ENCODE data around the gene TLK2. TPM values are rescaled to one million over a fixed set of nuclear protein-coding genes. Genes with fewer than 3 reads are reported as not detected.

The TLK2 gene
- total RNA-seq, 2 experiments from 2014 or later: 29.4 to 32.4 TPM

GRCh38 chr17:62653826-62654761 is 175.5 kb downstream of the TLK2 start:
- Mint-ChIP-seq H3K27ac (peak overlapping the region; percentile 74), H3K27me3 (peaks cover 24% of the 10 kb centered on the region), H3K4me1 (peaks cover 19% of the 10 kb centered on the region), H3K36me3 (peaks cover 2% of the 10 kb centered on the region), H3K9me3 (no peaks in the 10 kb centered on the region), H3K4me3 (peak overlapping the region; percentile 15)
- DNase-seq: no peak

- H3K9me3 Mint-ChIP-seq: peaks cover 8% of the 10 kb centered on the region
- peaks cover 19% of the 10 kb centered on the region for H3K4me1 Mint-ChIP-seq
- peaks cover 24% of the 10 kb centered on the region for H3K27me3 Mint-ChIP-seq
Observed at GRCh38 chr17:62655656-62656055, 177.0 kb downstream of the TLK2 start.

DNA sequence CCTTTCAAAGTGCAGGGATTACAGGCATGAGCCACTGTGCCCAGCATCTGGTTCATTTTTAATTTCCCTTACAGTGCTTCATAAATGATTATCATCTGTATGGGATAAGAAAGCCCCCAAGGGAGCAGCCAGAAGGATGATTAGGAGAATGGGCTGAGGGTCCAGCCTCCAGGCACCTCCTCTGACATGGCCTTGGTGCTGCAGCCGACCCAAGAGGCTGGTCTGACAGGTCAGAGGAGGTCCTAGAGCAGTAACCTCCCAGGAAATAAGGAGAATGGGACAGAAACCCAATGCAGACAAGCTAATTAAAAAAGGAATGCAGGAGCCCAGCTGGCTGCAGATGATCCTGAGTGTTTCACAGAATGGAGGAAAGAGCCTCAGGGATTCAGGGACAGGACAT is 177.8 kb downstream of the TLK2 start:
- H3K36me3 Mint-ChIP-seq: peaks cover 8% of the 10 kb centered on the region
- H3K9me3 Mint-ChIP-seq: peaks cover 16% of the 10 kb centered on the region
- H3K27me3 Mint-ChIP-seq: peaks cover 18% of the 10 kb centered on the region
- H3K27ac Mint-ChIP-seq: no peak overlapping the region
- no peak overlapping the region for H3K4me3 Mint-ChIP-seq
- no peak for DNase-seq
- H3K4me1 Mint-ChIP-seq: peaks cover 19% of the 10 kb centered on the region

More at GRCh38 chr17:62655656-62656055, 177.0 kb downstream of the TLK2 start:
- no peak for DNase-seq
- H3K36me3 Mint-ChIP-seq: peaks cover 6% of the 10 kb centered on the region
- H3K4me3 Mint-ChIP-seq: no peak overlapping the region
- H3K27ac Mint-ChIP-seq: no peak overlapping the region

GRCh38 chr17:62657145-62657665 is 178.6 kb downstream of the TLK2 start:
- peaks cover 17% of the 10 kb centered on the region for H3K9me3 Mint-ChIP-seq
- peaks cover 13% of the 10 kb centered on the region for H3K4me1 Mint-ChIP-seq
- no peak for DNase-seq
- H3K27ac Mint-ChIP-seq: no peak overlapping the region
- peaks cover 8% of the 10 kb centered on the region for H3K36me3 Mint-ChIP-seq
- H3K4me3 Mint-ChIP-seq: no peak overlapping the region
- peaks cover 14% of the 10 kb centered on the region for H3K27me3 Mint-ChIP-seq

DNA sequence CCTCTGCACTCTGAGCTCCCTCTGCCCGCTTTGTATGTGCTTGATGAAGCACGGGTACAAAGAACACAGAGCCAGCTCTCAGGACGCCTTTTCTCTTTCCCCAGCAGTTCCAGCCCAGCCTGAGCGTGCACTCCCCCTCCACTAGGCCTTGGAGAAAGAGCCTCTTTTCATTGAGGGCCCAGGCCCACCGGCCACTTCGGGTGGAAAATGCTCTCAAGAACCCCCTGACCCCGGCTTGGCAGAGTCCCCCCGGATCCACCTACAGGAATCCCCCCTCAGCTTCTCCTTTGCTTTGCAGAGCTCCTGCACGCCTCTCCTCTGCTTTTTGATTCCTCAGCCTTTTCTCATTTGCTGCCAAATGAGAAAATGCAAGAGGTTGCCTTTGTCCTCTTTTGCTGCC is 179.1 kb downstream of the TLK2 start:
- Mint-ChIP-seq H3K4me3 (no peak overlapping the region), H3K36me3 (peaks cover 8% of the 10 kb centered on the region), H3K27ac (no peak overlapping the region), H3K9me3 (peaks cover 17% of the 10 kb centered on the region), H3K4me1 (peaks cover 9% of the 10 kb centered on the region), H3K27me3 (peaks cover 14% of the 10 kb centered on the region)
- DNase-seq: no peak

DNA sequence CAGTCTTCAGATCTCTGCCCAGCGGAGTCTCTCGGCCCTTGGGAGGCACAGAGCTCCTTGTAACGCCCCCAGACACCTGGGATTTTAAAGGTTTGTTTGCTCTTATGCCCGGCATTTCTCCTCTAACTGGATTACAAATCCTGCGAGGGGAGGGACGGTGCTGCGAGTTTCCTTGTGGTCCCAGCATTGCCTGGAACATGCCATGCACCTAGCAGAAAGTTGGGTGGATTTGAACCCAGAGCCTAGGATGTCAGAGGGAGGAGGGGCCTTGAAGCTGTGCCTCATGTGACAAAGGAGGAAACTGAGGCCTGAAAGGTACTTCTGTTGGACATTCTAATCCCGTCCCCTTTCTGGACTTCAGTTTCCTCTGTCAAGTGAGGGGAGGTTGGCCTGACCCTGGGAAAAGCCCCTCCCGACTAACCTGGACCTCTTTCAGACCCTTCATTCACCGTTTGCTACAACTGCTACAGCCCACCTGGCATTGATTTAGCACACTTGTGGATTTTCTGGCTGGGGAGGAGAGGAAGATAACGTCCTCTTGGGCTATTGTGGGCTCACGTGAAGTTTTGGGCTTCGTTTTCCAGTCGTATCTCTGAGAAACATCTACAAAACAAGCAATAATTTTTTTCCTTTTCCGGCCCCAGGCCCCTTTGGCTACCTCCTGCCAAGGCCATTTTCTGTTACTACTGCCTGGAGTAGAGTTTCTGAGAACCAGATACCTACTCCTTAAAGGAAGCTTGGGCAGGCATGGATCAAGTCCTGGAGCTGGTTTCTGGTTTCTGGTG is 179.7 kb downstream of the TLK2 start:
- Mint-ChIP-seq H3K27me3 (peaks cover 14% of the 10 kb centered on the region), H3K4me3 (no peak overlapping the region), H3K4me1 (peaks cover 9% of the 10 kb centered on the region), H3K27ac (no peak overlapping the region), H3K9me3 (peaks cover 17% of the 10 kb centered on the region), H3K36me3 (peaks cover 8% of the 10 kb centered on the region)
- DNase-seq: no peak

DNA sequence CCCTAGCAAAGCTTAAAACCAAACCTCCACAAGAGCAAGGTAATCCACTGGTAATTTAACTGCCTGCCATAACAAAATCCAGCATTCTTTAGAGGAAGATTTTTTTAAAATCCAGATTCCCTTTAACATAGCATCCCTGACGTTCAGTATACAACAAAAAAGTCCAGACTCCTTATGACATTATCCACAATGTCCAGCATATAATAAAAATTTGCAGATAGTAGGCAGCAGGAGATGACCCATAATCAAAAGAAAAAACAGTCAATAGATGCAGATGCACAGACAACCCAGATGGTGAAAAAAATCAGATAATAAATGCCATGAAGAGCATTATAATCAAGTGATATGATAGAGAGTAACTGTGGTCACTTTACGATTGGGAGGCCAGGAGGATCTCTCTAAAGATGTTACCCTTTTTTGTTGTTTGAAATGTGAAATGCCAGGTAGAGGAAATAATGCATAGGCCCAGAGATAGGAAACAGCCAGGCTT is 182.0 kb downstream of the TLK2 start:
- Mint-ChIP-seq H3K27ac (no peak overlapping the region), H3K36me3 (peaks cover 8% of the 10 kb centered on the region), H3K27me3 (peaks cover 8% of the 10 kb centered on the region), H3K4me3 (no peak overlapping the region), H3K9me3 (peaks cover 17% of the 10 kb centered on the region), H3K4me1 (no peaks in the 10 kb centered on the region)
- no peak for DNase-seq

DNA sequence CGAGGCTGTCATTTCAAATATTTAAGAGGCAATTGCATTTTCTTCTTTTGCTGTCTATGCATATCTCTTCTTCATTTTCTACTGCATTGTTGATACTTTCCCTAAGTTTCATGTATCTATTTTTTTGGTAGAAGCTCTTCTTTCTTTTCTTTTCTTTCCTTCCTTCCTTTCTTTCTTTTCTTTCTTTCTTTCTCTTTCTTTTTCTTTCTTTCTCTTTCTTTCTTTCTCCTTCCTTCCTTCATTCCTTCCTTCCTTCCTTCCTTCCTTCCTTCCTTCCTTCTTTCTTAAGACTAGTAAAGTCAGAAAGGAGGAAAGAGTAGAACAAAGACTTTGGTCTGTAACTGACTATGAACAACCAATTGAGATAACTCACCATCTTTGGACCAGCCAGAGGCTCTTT is 182.7 kb downstream of the TLK2 start:
- DNase-seq: no peak
- Mint-ChIP-seq H3K4me3 (no peak overlapping the region), H3K4me1 (no peaks in the 10 kb centered on the region), H3K27me3 (peaks cover 1% of the 10 kb centered on the region), H3K27ac (no peak overlapping the region), H3K9me3 (peaks cover 17% of the 10 kb centered on the region), H3K36me3 (peaks cover 8% of the 10 kb centered on the region)

GRCh38 chr17:62662855-62663254 is 184.2 kb downstream of the TLK2 start:
- Mint-ChIP-seq H3K27me3 (no peaks in the 10 kb centered on the region), H3K4me3 (no peak overlapping the region), H3K27ac (no peak overlapping the region), H3K36me3 (peaks cover 8% of the 10 kb centered on the region), H3K9me3 (peaks cover 17% of the 10 kb centered on the region), H3K4me1 (peaks cover 2% of the 10 kb centered on the region)
- no peak for DNase-seq

Other genes with a start within 250 kb of the TLK2 start
- gene EFCAB3, start 98.3 kb upstream of the TLK2 start, total RNA-seq: not detected
- gene METTL2A, start 54.9 kb upstream of the TLK2 start, total RNA-seq: 10 to 100 TPM; 33.7 to 34.6 TPM
- gene MRC2, start 148.8 kb downstream of the TLK2 start, total RNA-seq: 1 to 10 TPM; 5.1 to 5.8 TPM